HG03095 (cell line): Measurements from ENCODE around the gene NOX5.

Source experiments
- ATAC-seq: cut with Tn5 transposase; IDR thresholded peaks from one replicate; pipeline ENCODE4 v1.9.1; 2021; ENCODE audit warnings: moderate library complexity; ENCODE audit not compliant: unreplicated experiment

The NOX5 gene

DNA sequence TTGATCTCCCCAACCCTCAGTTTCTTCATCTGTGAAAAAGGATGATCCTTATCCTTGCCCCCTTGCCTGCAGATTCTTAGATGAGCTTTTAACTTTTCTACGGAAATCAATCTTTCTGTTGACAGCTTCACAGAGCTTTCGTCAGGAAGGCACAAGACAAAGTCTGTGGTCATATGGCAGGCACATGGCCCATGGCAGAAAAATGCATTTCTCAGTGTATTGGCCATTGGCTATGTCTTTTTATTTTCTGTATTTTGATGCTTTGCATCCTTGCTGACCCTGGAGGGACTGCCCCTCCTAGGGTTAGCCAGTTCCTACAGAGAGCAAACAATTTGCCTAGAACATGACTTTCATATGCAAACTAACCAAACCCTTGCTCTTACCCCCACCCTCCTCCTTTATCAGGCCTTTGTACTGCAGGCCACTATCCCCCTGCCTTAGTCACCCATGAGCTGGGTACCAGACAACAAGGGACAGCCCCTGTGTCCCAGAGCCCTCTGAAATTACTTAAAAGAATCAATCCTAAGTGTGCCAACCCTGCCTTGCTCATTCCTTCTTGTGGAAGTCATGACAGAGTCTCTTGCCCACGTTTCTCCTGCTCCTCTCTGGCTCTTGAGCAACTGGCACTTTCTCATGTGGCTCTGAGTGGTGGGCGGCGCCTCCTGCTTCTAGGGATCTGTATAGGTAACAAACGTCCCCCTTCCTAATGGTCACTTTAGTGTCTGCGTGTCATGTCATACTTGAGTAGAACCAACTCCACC, 24.1 kb upstream of the NOX5 start:
- no peak for ATAC-seq

DNA sequence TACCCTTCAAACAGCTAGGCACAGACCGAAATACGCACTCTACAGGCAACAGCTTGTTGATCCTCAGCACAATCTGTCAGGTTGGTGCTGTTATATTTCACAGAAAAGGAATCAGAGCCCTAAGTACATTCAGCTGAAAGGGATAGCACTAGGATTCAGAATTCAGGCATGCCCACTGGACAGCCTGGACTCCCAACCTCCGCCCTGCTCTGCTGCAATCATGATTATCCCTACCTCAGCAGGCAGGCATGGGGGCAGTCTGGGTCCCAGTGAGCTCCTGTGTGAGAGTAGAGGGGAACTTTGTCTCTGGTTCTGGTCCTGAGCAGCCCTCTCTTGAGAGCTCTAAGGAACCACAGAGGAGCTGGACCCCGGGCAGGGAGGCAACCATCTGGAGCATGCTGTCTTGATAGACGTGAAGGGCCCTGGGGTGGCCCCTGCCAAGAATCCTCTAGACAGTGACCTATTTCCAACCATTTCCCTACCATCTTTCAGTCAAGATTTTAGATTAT, 23.4 kb upstream of the NOX5 start:
- no peak for ATAC-seq

DNA sequence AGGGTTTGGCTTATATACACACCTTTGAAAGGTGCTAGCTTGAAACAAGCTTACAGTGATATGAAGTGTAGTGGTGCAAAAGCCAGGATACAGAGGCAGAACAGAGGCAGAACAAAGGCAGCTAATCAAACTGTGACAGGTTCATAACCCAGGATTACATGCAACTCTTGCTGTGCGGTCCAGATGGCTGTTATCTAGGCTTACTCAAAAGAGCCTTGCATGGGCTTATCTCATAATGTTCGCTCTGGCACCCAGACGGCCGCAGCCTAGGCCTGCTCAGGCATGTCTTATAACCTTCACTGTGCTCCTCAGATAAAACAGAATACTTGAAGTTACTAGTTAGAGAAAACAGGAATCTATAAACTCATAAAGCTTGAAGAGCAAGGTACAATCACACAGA, 22.8 kb upstream of the NOX5 start:
- ATAC-seq = no peak

DNA sequence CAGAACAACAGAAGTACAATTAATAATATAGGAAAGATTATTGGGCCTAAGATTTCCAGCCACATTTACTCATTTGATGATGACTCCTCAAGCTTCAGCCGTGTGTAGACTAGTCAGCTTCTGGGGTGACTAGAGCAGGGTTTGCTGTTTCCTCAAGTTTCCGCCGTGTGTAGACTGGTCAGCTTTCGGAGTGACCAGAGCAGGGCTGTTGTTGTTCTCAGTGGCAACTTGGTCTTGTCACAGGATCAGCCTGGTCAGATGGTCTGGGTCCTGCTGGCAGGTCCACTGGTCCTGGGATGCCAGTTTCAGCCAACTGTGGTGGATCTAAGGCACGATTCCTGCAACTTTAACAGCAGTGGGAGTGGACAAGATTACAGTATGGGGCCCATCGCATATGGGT, 21.8 kb upstream of the NOX5 start:
- ATAC-seq = no peak

DNA sequence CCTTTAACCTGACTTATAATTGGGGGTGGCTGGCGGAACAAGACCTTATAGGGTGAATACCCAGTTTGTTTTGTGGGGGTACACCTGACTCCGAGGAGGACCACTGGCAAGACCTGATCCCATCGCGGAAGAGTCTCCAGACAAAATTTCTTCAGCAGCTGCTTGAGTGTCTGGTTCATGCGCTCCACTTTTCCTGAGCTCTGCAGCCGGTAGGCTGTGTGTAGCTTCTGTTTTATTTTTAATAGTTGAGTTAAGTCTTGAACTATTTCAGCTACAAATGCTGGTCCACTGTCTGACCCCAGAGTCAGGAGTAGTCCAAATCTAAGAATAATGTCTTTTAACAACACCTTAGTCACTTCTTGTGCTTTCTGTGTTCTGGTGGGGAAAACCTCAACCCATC, 21.2 kb upstream of the NOX5 start:
- ATAC-seq = no peak

DNA sequence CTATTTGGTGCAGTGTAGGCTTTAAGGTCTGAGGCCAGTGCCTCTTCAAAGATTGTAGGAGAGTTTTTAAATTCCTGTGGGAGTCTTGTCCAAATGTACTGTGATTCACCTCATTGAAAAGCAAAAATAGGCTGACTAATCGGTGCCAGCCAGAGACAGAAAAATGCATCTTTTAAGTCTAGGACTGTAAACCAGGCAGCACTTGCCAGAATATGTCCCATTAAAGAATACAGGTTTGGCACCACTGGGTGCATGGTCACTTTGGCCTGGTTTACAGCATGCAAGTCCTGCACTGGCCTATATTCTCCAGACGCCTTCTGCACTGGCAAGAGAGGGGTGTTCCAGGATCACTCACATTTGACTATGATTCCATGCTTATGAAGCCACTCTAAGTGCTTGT, 20.3 kb upstream of the NOX5 start:
- ATAC-seq = no peak

DNA sequence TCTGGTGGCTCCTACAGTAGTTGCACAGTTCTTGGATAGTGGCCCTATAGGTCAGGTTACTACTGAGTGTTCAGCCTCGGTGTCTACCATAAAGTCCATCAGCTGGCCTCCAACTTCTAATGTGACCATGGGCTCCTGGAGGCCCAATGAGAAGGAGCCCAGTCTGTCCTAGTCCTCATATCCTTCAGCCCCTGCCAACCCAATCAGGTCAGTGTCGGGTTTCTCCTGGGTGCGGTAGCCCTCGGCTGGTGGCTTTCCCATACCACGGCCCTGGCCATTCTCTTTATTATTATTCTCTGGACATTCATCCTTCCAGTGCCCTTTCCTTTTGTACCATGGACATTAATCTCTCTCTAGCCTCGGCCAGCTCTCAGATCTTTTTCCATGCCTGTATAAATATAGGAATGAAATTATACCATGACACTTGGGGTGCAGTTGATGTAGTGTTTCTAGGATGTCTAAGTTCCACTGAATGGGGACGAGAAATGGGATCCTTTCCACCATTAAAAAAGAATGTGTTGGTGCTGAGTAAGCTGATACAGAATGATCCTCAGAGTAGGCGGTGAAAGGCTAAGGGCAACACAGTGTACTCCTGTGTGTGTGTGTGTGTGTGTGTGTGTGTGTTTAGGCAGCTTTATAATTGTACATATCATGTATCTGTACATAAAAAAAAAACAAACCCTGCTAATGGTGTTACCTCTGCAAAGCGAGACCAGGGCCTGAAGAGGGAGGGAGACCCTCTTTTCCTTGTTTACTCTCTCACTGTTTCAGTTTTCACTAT, 19.3 kb upstream of the NOX5 start:
- no peak for ATAC-seq

DNA sequence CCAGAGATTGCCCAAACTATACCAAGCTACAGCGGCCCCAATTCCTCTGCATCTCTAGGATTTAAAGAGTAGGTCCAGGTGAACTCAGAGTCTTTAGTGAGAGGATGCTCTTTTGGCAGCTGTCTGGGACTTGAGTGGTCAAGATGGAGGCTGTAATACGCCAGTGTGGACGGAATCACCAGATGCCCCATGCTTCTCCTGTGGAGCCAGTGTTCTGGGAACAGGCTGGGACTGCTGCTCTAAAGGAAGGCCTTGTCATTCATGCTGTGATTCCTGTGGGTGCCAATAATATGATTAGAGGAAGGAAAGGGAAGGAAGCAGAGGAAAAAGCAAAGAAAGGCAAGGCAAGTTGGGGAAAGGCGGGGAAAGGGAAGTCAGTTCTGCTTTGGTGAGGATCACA, 17.4 kb upstream of the NOX5 start:
- no peak for ATAC-seq

DNA sequence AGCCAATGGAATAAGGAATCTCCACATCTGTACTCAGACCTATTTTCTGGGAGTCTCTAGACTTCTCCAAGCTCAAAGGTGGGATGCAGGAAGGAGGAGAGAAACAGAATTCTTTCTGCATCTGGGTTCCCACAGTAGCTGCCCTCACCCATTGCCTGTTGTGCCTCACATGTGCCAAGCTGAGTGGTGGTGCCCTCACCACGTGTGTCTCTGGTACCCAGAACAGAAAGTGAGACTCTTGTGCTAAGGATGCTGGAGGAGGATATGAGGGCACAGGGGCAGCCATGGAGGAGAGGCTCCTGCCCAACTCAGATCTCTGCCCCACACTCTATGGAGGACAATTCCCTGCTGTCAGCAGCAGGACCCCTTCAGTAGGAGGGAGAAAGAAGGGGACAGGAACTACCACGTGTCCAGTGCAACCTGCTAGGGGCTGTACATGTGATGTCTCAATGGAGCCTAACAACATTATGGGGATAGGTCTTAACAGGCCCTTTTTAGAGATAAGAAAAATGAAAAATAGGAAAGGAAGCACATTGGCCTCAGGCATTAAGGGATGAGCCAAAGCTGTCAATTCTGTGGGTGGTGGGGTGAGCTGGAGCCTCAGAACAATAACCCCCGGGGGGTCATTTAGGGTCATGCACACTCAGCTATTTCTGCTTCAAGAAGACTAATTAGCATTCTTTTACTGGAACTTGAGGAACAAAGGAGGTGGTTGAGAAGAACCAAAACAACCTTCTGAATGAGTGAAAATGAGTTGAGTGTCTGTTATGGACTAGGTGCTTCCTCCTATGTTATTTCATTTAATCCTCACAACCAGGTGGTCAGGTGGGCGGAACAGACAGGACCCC, 16.3 kb upstream of the NOX5 start:
- no peak for ATAC-seq

DNA sequence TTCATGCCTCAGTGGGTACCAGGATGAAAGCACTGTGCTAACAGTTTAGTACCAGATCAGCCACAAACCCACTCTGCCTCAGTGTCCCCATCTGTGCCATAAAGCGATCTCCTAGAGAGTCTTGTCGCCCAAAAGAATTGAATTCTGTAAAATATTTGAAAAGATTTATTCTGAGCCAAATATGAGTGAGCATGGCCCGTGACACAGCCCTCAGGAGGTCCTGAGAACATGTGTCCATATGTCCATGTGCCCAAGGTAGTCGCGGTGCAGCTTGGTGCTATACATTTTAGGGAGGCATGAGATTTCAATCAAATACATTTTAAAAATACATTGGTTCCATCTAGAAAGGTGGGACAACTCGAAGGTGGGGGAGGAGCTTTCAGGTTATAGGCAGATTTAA, 15.4 kb upstream of the NOX5 start:
- ATAC-seq = no peak

DNA sequence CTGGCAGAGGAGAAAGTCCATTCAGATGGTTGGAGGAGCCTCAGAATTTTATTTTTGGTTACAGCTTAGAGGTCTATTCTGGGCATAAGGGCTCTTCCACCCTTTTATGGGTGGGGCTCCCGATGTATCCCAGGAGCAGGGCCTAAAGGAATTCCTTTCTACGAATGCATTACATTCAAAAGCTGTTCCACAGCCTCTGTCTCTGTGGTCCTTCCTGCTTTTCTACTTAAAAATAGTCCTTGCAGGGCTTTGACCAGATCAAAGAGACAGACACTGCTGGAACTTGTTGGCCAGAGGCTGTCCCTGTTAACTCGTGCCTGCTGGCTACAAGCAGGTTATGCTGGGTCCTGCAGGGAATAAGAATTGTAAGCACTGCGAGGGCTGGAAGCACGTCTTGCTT, 14.4 kb upstream of the NOX5 start:
- no peak for ATAC-seq

DNA sequence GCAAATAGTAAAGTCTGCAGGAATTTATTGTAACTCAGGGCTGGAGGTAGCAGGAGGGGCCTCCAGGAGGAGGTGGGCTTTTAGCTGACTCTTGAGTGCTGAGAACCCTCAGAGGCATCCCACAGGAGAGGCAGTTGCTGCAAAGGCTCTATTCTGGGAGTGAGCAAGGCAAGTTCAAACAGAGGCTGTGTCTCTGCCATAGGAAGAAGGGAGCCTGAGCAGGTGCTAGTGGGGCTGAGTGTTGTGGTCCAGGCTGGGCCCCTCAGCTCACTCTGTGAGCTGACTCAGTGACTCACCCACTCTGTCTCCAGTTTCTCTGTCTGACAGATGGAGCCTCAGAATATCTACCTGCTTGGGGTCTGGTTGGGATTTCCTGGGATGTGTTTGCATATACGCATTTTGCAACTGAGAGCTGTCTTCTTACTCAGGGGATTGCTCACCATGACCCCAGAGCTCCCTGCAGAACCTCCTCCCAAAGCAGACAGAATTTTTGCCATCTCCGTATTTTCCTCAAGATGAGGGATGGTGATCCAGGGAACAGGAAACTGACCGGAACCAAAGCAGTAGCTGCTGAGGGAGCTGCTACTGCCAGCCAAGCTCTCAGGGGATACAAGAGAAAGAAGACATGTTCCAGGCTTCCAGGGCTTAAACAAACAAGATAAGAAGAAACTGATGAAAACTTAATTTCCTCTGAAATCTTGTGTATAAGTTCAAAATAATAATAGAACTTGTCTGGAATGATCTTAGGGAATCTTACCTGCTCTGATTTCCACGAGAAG, 13.6 kb upstream of the NOX5 start:
- no peak for ATAC-seq

DNA sequence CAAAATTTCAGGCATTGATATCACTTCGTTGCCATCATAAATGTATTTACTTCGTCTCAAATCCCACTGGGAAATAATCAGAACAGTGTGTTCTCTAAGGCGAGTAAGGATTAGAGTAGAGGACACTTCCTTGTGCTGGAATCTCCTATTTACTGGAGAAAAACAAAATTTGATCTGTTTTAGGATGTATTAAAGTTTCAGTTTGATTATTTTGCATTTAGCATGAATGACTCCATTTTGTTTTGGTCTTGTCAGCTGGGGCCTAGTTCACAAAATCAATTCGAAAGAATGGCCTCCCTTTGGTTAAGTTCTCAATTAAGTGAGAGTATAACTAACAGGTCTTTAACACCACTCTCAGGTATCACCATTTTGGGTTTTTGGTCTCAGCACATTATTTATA, 11.7 kb upstream of the NOX5 start:
- ATAC-seq = no peak

DNA sequence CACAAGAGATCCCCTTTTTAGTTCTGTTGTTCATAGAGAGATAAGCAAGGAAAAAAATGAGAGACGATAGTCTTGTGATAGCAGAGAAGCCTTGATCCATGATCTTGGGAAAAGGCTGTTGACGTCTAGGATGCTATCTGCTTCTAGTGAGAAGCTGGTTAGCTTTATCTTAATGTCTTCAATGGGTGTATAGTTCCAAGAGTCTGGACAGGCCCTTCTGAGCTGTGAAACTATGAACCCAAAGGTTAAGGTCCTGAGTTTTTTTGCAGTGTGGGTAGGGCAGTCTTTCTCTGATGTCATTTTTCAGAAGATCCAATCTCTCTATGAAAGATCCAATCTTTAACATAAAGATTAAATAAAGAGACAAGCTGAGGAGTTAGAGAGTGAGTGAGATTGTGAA, 10.5 kb upstream of the NOX5 start:
- no peak for ATAC-seq

DNA sequence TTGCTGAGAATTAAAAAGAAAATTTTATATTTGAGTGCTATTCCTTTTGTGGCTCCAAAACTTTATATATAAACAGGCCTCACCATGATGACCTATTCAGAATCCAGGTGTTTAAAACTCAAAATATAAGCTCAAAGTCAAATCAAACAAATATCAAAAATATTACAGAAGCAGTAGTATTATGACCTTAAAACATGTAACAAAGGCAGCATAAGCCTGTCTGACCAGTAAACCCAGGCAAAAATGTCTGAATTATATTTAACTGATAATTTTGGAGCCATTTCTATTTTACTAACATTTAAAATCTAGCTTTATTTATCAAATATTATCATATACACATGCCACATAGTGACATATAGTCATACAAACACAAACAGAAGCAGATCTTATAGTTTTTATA, 6.4 kb upstream of the NOX5 start:
- ATAC-seq = no peak

DNA sequence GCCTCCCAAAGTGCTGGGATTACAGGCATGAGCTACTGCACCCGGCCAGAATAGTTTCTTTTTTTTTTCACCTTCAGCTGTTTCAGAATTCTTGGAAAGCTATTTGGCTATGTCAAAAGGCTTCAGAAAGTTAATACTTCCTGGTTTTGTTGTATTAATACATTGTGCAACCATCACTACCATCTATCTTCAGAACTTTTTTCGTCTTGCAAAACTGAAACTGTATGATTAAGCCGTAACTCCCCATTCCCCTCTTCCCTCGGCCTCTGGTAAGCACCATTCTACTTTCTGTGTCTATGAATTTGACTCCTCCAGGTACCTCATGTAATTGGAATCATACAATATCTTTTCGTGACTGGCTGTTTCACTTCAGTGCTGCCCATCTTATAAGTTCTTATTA, 5.2 kb upstream of the NOX5 start:
- ATAC-seq = no peak

DNA sequence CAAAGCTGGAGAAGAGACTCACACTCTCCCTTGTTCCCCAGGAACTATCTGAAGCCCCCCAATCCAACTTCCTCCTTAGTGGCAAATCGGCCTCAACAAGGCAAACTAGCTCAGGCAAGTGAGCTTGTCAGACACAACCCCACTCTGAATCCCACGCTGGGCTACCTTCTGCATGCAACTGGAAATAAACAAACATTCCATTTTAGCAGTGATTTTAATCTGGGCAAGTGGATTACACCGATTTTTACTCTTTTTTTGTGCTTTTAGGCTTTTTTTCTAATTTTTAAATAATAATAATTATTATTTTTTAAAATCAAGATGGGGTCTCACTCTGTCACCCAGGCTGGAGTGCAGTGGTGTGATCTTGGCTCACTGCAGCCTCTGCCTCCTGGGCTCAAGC, 2.9 kb upstream of the NOX5 start:
- no peak for ATAC-seq

DNA sequence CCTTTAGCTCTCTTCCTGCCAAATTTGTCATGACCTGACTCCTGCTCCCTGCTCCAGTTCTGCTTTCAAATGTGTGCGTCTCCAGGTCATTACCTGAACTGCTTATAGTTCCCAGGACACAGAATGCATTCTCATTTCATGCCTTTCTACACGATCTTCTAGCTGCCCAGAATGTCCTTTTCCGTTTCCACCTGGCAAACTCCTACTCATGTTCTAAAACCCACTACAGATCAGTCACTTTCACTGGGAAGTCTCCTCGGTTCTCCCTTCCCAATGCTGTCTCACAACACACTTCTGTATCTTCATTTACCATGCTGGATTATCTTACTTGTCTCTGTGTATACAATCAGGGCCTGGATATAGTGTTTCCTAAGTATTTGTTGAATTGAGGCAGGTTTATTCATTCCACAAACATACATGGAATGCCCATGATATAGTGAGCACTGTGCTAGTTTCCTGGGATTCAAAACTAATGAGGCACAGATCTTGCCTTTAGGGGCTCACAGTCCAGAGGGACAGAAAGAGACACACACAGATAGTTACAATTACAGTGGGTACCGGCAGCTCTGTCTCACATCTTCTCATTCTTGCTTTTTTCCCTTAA, 1.6 kb upstream of the NOX5 start:
- ATAC-seq = no peak

DNA sequence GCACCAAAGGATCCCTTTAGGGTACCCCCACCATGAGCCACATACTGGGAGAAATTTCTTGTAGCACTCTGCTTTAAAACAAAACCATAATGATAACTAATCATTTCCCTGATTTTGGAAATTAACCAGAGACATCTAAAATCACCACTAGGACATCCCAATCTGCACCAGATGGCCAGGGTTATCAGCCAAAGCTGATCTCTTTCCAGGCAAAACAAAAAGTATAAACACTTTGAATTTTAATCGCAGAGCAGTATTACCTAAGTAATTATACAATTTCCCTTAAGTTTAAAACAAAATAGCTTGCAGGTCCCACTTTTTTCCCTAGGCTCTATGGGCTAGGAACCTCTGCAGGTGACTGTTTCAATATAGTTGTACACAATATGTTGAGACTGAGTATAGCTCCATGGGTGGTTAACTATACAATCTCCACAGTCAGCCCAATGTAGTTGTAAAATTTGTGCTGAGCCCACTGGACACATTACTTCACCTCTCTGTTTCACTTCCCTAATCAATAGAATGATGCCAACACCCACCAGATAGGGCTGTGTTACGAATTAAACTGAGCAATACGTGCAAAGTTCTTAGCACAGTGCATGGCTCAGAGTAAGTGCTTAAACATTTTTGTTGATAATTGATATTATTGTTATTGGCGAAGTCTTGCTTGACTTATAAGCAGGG, 629 bp upstream of the NOX5 start:
- no peak for ATAC-seq

DNA sequence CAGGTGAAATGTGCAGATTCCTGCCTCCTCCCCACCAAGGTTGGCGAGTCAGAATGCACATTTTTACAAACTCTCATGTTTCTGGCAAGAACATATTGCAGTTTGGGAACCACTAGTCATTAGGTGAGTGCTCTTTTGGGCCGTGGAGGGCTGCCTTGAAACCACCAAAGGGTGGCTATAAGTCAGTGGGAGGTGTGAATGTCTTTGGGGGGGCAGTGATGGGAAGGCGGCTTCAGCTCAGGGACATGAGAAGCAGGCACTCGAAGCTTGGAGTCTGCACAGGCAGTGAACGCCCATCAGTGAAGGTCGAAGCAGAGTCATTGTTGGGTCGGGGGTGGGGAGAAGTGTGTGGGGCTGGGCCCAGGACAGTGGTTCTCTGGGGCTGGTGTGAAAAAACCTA, 1.1 kb downstream of the NOX5 start:
- ATAC-seq = no peak
